PFSK-1 (cell line): ENCODE results near the gene PPP1R3A.

Source experiments
- POLR2AphosphoS5 ChIP-seq: IDR thresholded peaks from 2 replicates; pipeline ENCODE4 v1.6.1; 2012; ENCODE audit warnings: low read depth, mild to moderate bottlenecking, control low read depth, low read length, moderate library complexity
- SIN3A ChIP-seq: IDR thresholded peaks from 2 replicates; pipeline ENCODE4 v1.6.1; 2012; ENCODE audit warnings: mild to moderate bottlenecking, low read length, moderate library complexity, borderline replicate concordance; ENCODE audit not compliant: insufficient read depth
- TF ChIP-seq, protein P1 (sequence below), 2 experiments: IDR thresholded peaks; 2 replicates each; pipeline versions ENCODE4 v1.6.1 to v1.8.0; 2011 to 2012; ENCODE audit warnings: low read depth in 2 of 2, low read length in 2 of 2, control low read depth in 1 of 2, inconsistent platforms in 1 of 2, mild to moderate bottlenecking in 1 of 2, moderate library complexity in 1 of 2; ENCODE audit not compliant: insufficient read depth in 1 of 2

DNA sequence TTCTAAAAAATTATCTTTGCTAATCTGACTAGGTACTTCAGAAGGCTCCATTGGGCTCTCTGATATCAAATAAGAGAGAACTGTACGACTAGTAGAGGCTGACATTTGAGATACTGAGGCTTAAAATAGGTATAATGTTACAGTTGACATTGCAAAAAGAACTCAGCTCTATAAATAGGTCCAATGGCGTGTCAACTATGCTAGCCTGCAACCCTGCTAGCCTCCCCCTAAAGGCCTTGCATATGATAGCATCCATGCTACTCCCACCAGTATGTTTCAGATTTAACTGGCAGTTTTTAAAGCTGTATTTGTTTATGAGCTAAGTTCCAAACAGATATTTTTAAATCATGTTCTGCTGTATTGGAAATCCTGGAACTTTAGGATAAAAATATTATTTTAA lies at the start of gene PPP1R3A:
- TF ChIP-seq POLR2AphosphoS5 = no peak
- TF ChIP-seq, protein P1, sequence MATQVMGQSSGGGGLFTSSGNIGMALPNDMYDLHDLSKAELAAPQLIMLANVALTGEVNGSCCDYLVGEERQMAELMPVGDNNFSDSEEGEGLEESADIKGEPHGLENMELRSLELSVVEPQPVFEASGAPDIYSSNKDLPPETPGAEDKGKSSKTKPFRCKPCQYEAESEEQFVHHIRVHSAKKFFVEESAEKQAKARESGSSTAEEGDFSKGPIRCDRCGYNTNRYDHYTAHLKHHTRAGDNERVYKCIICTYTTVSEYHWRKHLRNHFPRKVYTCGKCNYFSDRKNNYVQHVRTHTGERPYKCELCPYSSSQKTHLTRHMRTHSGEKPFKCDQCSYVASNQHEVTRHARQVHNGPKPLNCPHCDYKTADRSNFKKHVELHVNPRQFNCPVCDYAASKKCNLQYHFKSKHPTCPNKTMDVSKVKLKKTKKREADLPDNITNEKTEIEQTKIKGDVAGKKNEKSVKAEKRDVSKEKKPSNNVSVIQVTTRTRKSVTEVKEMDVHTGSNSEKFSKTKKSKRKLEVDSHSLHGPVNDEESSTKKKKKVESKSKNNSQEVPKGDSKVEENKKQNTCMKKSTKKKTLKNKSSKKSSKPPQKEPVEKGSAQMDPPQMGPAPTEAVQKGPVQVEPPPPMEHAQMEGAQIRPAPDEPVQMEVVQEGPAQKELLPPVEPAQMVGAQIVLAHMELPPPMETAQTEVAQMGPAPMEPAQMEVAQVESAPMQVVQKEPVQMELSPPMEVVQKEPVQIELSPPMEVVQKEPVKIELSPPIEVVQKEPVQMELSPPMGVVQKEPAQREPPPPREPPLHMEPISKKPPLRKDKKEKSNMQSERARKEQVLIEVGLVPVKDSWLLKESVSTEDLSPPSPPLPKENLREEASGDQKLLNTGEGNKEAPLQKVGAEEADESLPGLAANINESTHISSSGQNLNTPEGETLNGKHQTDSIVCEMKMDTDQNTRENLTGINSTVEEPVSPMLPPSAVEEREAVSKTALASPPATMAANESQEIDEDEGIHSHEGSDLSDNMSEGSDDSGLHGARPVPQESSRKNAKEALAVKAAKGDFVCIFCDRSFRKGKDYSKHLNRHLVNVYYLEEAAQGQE (IDR thresholded peaks at IDR 0.05; ENCODE audit: insufficient read depth in 1 of 2, low read depth in 2 of 2, low read length in 2 of 2) = no peak
- no peak for TF ChIP-seq SIN3A
